Keratinocyte (primary cell): ENCODE data around the gene SEZ6. TPM values are rescaled to one million over a fixed set of nuclear protein-coding genes. Genes with fewer than 3 reads are reported as not detected.

ENCODE experiments used
- DNase-seq: peaks from one replicate; pipeline ENCODE4 v3.0.0-alpha.2; 2011; ENCODE audit warnings: low read depth, missing footprints, low spot score
- FAIRE-seq: peaks from 2 replicates; lab custom pipeline; 2011; peaks lifted over from hg19 to GRCh38; lab: Jason Lieb, UNC
- H2AFZ ChIP-seq: 2 replicates; pipeline ENCODE4 v1.6.0; 2012; ENCODE audit warnings: low read length, control low read depth, inconsistent platforms; ENCODE audit not compliant: control insufficient read depth
- H3K27ac ChIP-seq: 2 replicates; pipeline ENCODE4 v1.5.1; 2011; ENCODE audit warnings: low read length; ENCODE audit not compliant: control insufficient read depth, insufficient read depth
- H3K27me3 ChIP-seq: 3 replicates; pipeline ENCODE4 v1.6.0; 2011; ENCODE audit warnings: low read length; ENCODE audit not compliant: control insufficient read depth, insufficient read depth; ENCODE audit errors: extremely low read depth
- H3K36me3 ChIP-seq, 2 experiments: 2 replicates in 1 of 2; 3 replicates in 1 of 2; pipeline ENCODE4 v1.5.1; 2011; ENCODE audit warnings: low read length in 2 of 2, mild to moderate bottlenecking in 1 of 2; ENCODE audit not compliant: control insufficient read depth in 2 of 2, insufficient read depth in 2 of 2; ENCODE audit errors: extremely low read depth in 1 of 2
- H3K4me1 ChIP-seq: 3 replicates; pipeline ENCODE4 v1.5.1; 2011; ENCODE audit warnings: low read length; ENCODE audit not compliant: control insufficient read depth, insufficient read depth; ENCODE audit errors: extremely low read depth
- H3K4me2 ChIP-seq: 3 replicates; pipeline ENCODE4 v1.6.0; 2011; ENCODE audit warnings: low read depth, low read length; ENCODE audit not compliant: control insufficient read depth, insufficient read depth; ENCODE audit errors: extremely low read depth
- H3K4me3 ChIP-seq, 3 experiments: fragments of 200-600 bp in 1 of 3; sonication (generic) in 1 of 3; 2 replicates in 2 of 3; 3 replicates in 1 of 3; pipeline ENCODE4 v1.5.1; 2011 to 2016; ENCODE audit warnings: low read length in 3 of 3, mild to moderate bottlenecking in 3 of 3, control low read depth in 2 of 3, inconsistent platforms in 1 of 3, low read depth in 1 of 3, mixed read lengths in 1 of 3, mixed run types in 1 of 3, moderate library complexity in 1 of 3; ENCODE audit not compliant: control insufficient read depth in 2 of 3, insufficient read depth in 2 of 3; ENCODE audit errors: extremely low read depth in 1 of 3
- H3K79me2 ChIP-seq: 2 replicates; pipeline ENCODE4 v1.6.0; 2012; ENCODE audit warnings: low read length; ENCODE audit not compliant: control insufficient read depth, insufficient read depth
- H3K9ac ChIP-seq: 3 replicates; pipeline ENCODE4 v1.6.0; 2011; ENCODE audit warnings: low read length; ENCODE audit not compliant: control insufficient read depth, insufficient read depth; ENCODE audit errors: extremely low read depth
- H3K9me1 ChIP-seq: 3 replicates; pipeline ENCODE4 v1.6.0; 2011; ENCODE audit warnings: low read length; ENCODE audit not compliant: control insufficient read depth, insufficient read depth; ENCODE audit errors: extremely low read depth
- H3K9me3 ChIP-seq: 2 replicates; pipeline ENCODE4 v1.5.1; 2012; ENCODE audit warnings: low read depth, low read length; ENCODE audit not compliant: control insufficient read depth
- H4K20me1 ChIP-seq: 3 replicates; pipeline ENCODE4 v1.6.0; 2011; ENCODE audit warnings: low read length; ENCODE audit not compliant: control insufficient read depth, insufficient read depth; ENCODE audit errors: extremely low read depth
- CTCF ChIP-seq, 3 experiments: IDR thresholded peaks in 1 of 3; conservative IDR thresholded peaks in 1 of 3; optimal IDR thresholded peaks in 1 of 3; 2 replicates in 2 of 3; 3 replicates in 1 of 3; pipeline versions ENCODE3 to v1.5.1; 2011; ENCODE audit warnings: low read length in 3 of 3, mild to moderate bottlenecking in 3 of 3, moderate library complexity in 2 of 3, control low read depth in 1 of 3, inconsistent platforms in 1 of 3; ENCODE audit not compliant: insufficient read depth in 2 of 3; ENCODE audit errors: extremely low read depth in 1 of 3
- EZH2 ChIP-seq: IDR thresholded peaks from one replicate; pipeline ENCODE4 v1.6.1; 2012; ENCODE audit warnings: inconsistent platforms, mild to moderate bottlenecking, low read length, moderate library complexity
- dilution Hi-C: fragments of 300-500 bp; cut with MboI; formaldehyde crosslinking; loops from one replicate; pipeline ENCODE4 v1.7.0; 2020; ENCODE audit warnings: low sequenced_read_pairs; ENCODE audit not compliant: extremely low pct_ligation_motif_present
- polyA plus RNA-seq, 5 experiments: library from polyadenylated mRNA; depleted of rRNA in 3 of 5; stranded (reverse) in 3 of 5; stranded (forward) in 1 of 5; unstranded in 1 of 5; fragments of >200 nt; gene quantifications; 1 replicate in 1 of 5; 2 replicates in 3 of 5; 3 replicates in 1 of 5; pipeline versions ENCODE4 v1.2.1 to v1.2.3, GENCODE V29; 2011 to 2012; ENCODE audit warnings: missing spikeins in 2 of 5, low read depth in 1 of 5, low replicate concordance in 1 of 5

The SEZ6 gene
- polyA plus RNA-seq, 1 donor (not counting 4 experiments of a cell fraction or from before 2014, with no cell fraction given): not detected

DNA sequence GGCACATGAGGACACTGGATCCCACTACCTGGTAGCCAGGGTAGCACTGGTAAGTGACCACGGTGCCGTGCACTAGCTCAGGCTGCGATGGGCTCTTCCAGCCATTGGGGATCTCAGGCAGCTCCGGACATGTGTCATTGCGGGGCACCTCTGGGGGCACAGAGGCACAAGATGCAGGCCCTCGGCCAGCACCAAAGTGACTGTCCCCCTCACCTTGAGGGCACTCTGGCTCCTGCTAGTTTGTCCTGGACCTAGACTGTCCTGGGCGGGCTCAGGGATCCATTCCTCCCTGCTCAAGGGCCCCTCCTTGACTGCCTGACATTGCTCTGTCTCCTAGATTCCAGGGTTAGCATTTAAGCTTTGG, 47.9 kb downstream of the SEZ6 start:
- no peaks in the 10 kb centered on the region for H3K36me3 ChIP-seq
- H3K79me2 ChIP-seq: no peaks in the 10 kb centered on the region
- H3K27me3 ChIP-seq: no peaks in the 10 kb centered on the region
- H3K9me3 ChIP-seq: no peaks in the 10 kb centered on the region
- H3K4me2 ChIP-seq: no peak overlapping the region
- no peak for FAIRE-seq
- no peak overlapping the region for H3K4me3 ChIP-seq
- no peaks in the 10 kb centered on the region for H4K20me1 ChIP-seq
- no peak overlapping the region for H3K27ac ChIP-seq
- TF ChIP-seq EZH2 (no peak), CTCF (optimal IDR thresholded peaks at IDR 0.05 in 1 of 3, IDR thresholded peaks at IDR 0.05 in 1 of 3, conservative IDR thresholded peaks at IDR 0.05 in 1 of 3; ENCODE audit: extremely low read depth in 1 of 3, insufficient read depth in 2 of 3, low read length in 3 of 3) (no peak)
- H3K4me1 ChIP-seq: no peaks in the 10 kb centered on the region
- dilution Hi-C loops: no loop called here
- DNase-seq: no peak
- H3K9ac ChIP-seq: no peak overlapping the region
- H2AFZ ChIP-seq: no peak overlapping the region
- H3K9me1 ChIP-seq: no peaks in the 10 kb centered on the region

- no peaks in the 10 kb centered on the region for H3K9me3 ChIP-seq
- DNase-seq: no peak
- H3K4me2 ChIP-seq: no peak overlapping the region
- no peak for FAIRE-seq
- no peak overlapping the region for H3K4me3 ChIP-seq
- H3K27me3 ChIP-seq: no peaks in the 10 kb centered on the region
- H3K9ac ChIP-seq: no peak overlapping the region
- no peaks in the 10 kb centered on the region for H4K20me1 ChIP-seq
- no peaks in the 10 kb centered on the region for H3K9me1 ChIP-seq
- dilution Hi-C loops: no loop called here
- H3K4me1 ChIP-seq: peaks cover 5% of the 10 kb centered on the region
- no peaks in the 10 kb centered on the region for H3K79me2 ChIP-seq
- no peak overlapping the region for H3K27ac ChIP-seq
- TF ChIP-seq EZH2 (no peak), CTCF (optimal IDR thresholded peaks at IDR 0.05 in 1 of 3, IDR thresholded peaks at IDR 0.05 in 1 of 3, conservative IDR thresholded peaks at IDR 0.05 in 1 of 3; ENCODE audit: extremely low read depth in 1 of 3, insufficient read depth in 2 of 3, low read length in 3 of 3) (no peak)
- H2AFZ ChIP-seq: no peak overlapping the region
- no peaks in the 10 kb centered on the region for H3K36me3 ChIP-seq
These were observed 48.4 kb downstream of the SEZ6 start for GRCh38 chr17:28957277-28957991.
